ENCODE measurements around the gene RNF26. TPM values are rescaled to one million over a fixed set of nuclear protein-coding genes. Genes with fewer than 3 reads are reported as not detected.

Gene RNF26
- total and polyA plus RNA-seq, 10 of the 15 experiments (the other 5 are each of a cell fraction or from before 2014, with no cell fraction given) = 2.8 to 54.5 (median 17.7) TPM

DNA sequence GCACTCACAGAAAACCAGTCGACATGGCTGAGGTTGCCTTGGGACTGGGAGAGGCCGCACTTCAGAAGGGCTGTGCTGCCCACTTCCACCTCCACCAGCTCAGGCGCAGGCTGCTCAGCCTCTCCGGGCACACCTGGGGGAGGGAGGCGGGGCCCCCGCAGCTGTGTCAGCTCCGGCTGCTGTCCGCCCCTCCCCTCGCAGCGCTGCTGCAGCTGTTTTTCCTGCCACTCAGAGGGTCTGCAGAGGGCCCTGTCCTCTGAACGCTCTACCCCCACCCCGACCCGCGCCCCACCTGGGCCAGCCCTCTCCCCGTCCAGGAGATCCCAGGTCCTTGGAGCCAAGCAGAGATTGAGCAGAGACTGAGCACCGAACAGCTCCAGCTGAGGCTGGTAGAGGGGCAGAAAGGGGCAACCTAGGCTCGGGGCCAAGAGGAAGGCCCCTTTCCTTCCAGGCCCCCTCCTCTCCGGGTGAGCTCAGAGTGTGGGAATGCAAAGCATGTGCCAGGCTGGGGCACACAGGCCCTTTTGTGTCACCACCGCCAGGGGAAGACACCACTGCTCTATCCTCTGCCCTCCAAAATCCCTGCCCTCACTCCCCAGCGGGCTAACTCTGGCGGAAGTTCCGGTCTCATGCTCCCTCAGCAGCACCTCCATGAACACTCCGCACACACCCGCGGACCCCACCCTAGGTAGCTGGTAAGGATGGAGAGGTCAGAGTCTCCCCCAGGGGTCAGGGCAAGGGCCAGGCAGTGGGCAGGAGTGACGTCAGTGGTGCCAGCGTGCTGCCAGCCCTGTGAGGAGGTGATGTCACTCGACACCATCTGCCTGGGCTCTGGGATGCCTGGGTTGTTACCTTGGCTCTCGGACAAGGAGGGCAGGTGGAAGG, 19.0 kb upstream of the RNF26 start (continued):
- TF ChIP-seq, protein P1, sequence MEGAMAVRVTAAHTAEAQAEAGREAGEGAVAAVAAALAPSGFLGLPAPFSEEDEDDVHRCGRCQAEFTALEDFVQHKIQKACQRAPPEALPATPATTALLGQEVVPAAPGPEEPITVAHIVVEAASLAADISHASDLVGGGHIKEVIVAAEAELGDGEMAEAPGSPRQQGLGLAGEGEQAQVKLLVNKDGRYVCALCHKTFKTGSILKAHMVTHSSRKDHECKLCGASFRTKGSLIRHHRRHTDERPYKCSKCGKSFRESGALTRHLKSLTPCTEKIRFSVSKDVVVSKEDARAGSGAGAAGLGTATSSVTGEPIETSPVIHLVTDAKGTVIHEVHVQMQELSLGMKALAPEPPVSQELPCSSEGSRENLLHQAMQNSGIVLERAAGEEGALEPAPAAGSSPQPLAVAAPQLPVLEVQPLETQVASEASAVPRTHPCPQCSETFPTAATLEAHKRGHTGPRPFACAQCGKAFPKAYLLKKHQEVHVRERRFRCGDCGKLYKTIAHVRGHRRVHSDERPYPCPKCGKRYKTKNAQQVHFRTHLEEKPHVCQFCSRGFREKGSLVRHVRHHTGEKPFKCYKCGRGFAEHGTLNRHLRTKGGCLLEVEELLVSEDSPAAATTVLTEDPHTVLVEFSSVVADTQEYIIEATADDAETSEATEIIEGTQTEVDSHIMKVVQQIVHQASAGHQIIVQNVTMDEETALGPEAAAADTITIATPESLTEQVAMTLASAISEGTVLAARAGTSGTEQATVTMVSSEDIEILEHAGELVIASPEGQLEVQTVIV (IDR thresholded peaks at IDR 0.05; ENCODE audit: borderline replicate concordance, partially characterized antibody) = no peak
- peak; percentile 61; the same call in 1 of the 2 replicates for TF ChIP-seq TCF12 (IDR thresholded peaks at IDR 0.05; ENCODE audit: low read depth, low read length)
- TF ChIP-seq KLF5 (IDR thresholded peaks at IDR 0.05; ENCODE audit: partially characterized antibody) = no peak
- TF ChIP-seq USF2 (IDR thresholded peaks at IDR 0.05; ENCODE audit: borderline replicate concordance, low read depth, low read length) = no peak
- TF ChIP-seq ZSCAN29 (IDR thresholded peaks at IDR 0.05) = no peak
- TF ChIP-seq, protein P2, sequence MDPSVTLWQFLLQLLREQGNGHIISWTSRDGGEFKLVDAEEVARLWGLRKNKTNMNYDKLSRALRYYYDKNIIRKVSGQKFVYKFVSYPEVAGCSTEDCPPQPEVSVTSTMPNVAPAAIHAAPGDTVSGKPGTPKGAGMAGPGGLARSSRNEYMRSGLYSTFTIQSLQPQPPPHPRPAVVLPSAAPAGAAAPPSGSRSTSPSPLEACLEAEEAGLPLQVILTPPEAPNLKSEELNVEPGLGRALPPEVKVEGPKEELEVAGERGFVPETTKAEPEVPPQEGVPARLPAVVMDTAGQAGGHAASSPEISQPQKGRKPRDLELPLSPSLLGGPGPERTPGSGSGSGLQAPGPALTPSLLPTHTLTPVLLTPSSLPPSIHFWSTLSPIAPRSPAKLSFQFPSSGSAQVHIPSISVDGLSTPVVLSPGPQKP (IDR thresholded peaks at IDR 0.05; ENCODE audit: low read depth, low read length) = no peak
- no peak for TF ChIP-seq EGR1 (IDR thresholded peaks at IDR 0.05; ENCODE audit: borderline replicate concordance in 1 of 2, low read depth in 2 of 2, low read length in 2 of 2)
- no peak for TF ChIP-seq BCL3 (IDR thresholded peaks at IDR 0.05; ENCODE audit: borderline replicate concordance, insufficient read depth, low read depth, low read length, poor library complexity, severe bottlenecking)
- no peak for TF ChIP-seq SRF (IDR thresholded peaks at IDR 0.05; ENCODE audit: low read depth in 2 of 2, low read length in 2 of 2)
- 0 out of 6 replicates have a peak, but pooled peaks of 2 of the 3 experiments have one; percentile 0 to 5 for TF ChIP-seq CTCF (IDR thresholded peaks at IDR 0.05 in 2 of 3, conservative IDR thresholded peaks at IDR 0.05 in 1 of 3; ENCODE audit: control insufficient read depth in 2 of 3, extremely low read depth in 1 of 3, insufficient read depth in 1 of 3, low read depth in 3 of 3, low read length in 3 of 3)
